ENCODE measurements around the gene CCDC88C. TPM values are rescaled to one million over a fixed set of nuclear protein-coding genes. Genes with fewer than 3 reads are reported as not detected.

The CCDC88C gene
- total RNA-seq, 2 donors from 2014 or later = 4.0 to 4.4 TPM

- Histone ChIP-seq H3K27ac (no peak overlapping the region), H3K4me3 (no peak overlapping the region), H3K27me3 (no peaks in the 10 kb centered on the region), H3K9me3 (no peaks in the 10 kb centered on the region), H3K36me3 (no peaks in the 10 kb centered on the region), H3K4me1 (peaks cover 0 to 20% of the 10 kb centered on the region in 2 donors)
- no peak for TF ChIP-seq CTCF (IDR thresholded peaks at IDR 0.05)
- no peak for DNase-seq (ENCODE audit: low spot score)
These were observed 23.2 kb downstream of the CCDC88C start for GRCh38 chr14:91394105-91395081.

- no peak for DNase-seq (ENCODE audit: low spot score)
- no peak overlapping the region for H3K4me3 ChIP-seq
- H3K9me3 ChIP-seq = no peaks in the 10 kb centered on the region
- no peak for TF ChIP-seq CTCF (IDR thresholded peaks at IDR 0.05)
- no peaks in the 10 kb centered on the region for H3K27me3 ChIP-seq
- peaks cover 0 to 18% of the 10 kb centered on the region in 2 donors for H3K4me1 ChIP-seq
- H3K36me3 ChIP-seq = no peaks in the 10 kb centered on the region
- H3K27ac ChIP-seq = no peak overlapping the region
These were observed 24.9 kb downstream of the CCDC88C start for GRCh38 chr14:91392623-91393303.

- H3K4me3 ChIP-seq = no peak overlapping the region
- H3K9me3 ChIP-seq = no peaks in the 10 kb centered on the region
- no peaks in the 10 kb centered on the region for H3K27me3 ChIP-seq
- H3K36me3 ChIP-seq = no peaks in the 10 kb centered on the region
- no peak overlapping the region for H3K27ac ChIP-seq
- DNase-seq (ENCODE audit: low spot score) = no peak
- H3K4me1 ChIP-seq = peaks cover 0 to 12% of the 10 kb centered on the region in 2 donors
- no peak for TF ChIP-seq CTCF (IDR thresholded peaks at IDR 0.05)
These were observed 27.3 kb downstream of the CCDC88C start for GRCh38 chr14:91390165-91390778.

- H3K9me3 ChIP-seq = no peaks in the 10 kb centered on the region
- no peak overlapping the region for H3K4me3 ChIP-seq
- H3K27ac ChIP-seq = no peak overlapping the region
- no peaks in the 10 kb centered on the region for H3K36me3 ChIP-seq
- no peak for TF ChIP-seq CTCF (IDR thresholded peaks at IDR 0.05)
- no peak for DNase-seq (ENCODE audit: low spot score)
- H3K27me3 ChIP-seq = no peaks in the 10 kb centered on the region
- H3K4me1 ChIP-seq = peaks cover 0 to 12% of the 10 kb centered on the region in 2 donors
These were observed 28.5 kb downstream of the CCDC88C start for GRCh38 chr14:91389150-91389549.

GRCh38 chr14:91388551-91388975, 29.1 kb downstream of the CCDC88C start:
- TF ChIP-seq CTCF (IDR thresholded peaks at IDR 0.05) = no peak
- peaks cover 0 to 12% of the 10 kb centered on the region in 2 donors for H3K4me1 ChIP-seq
- no peak for DNase-seq (ENCODE audit: low spot score)
- H3K27ac ChIP-seq = no peak overlapping the region
- no peaks in the 10 kb centered on the region for H3K36me3 ChIP-seq
- H3K27me3 ChIP-seq = no peaks in the 10 kb centered on the region
- no peaks in the 10 kb centered on the region for H3K9me3 ChIP-seq
- no peak overlapping the region for H3K4me3 ChIP-seq

Measured in right atrium auricular region (tissue), 2 donors.